NT2/D1 (cell line): ENCODE measurements around the gene DAPK2.

Source experiments
- SUZ12 ChIP-seq: IDR thresholded peaks from 2 replicates; pipeline ENCODE4 v1.6.1; 2011; ENCODE audit not compliant: insufficient read length, insufficient read depth; ENCODE audit errors: extremely low read depth
- YY1 ChIP-seq: IDR thresholded peaks from 2 replicates; pipeline ENCODE4 v1.6.1; 2011; ENCODE audit not compliant: insufficient read length, insufficient read depth
- ZNF274 ChIP-seq: IDR thresholded peaks from 2 replicates; pipeline ENCODE4 v1.6.1; 2011; ENCODE audit warnings: mild to moderate bottlenecking, low read depth, low read length

DNA sequence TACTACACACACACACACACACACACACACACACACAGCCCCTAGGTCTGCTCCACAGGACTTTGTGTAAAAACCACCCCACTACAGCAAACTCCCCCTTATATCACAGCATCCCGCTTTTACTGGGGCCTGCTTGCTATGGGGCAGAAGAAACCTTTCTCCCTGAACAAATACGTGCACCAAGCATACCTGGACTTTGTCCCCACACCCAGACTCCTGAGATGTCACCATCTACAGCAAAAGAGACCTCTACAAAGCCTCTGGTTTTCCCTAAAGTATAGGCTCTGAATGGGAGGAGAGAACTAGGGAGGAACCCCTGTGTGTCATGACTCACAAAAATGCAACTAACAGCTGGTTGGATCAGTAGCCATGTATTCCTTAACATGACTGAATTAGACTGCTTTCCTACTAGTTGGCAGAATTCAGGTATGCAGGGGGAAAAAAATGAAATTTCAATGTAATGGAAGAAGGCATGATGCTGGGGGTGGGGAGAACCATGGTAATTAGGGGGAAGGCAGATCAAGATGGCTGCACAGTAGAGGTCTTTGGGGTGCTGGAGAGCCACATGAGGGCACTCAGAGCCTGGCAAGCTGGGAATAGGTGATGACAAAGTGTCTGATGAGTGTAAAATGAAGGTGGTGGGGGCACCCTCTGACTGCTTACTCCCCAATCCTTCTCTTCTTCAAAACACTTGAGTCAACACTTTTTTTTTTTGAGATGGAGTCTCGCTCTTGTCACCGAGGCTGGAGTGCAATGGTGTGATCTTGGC lies 45.9 kb downstream of the DAPK2 start:
- TF ChIP-seq ZNF274 (no peak), YY1 (no peak), SUZ12 (no peak)
